HG03135 (cell line): Measurements from ENCODE around the gene ARHGAP44.

Experiments
- ATAC-seq: cut with Tn5 transposase; IDR thresholded peaks from one replicate; pipeline ENCODE4 v1.9.1; 2021; ENCODE audit warnings: mild to moderate bottlenecking, moderate library complexity; ENCODE audit not compliant: unreplicated experiment

The ARHGAP44 gene

GRCh38 chr17:12896180-12896785, 107.0 kb downstream of the ARHGAP44 start:
- ATAC-seq = no peak

DNA sequence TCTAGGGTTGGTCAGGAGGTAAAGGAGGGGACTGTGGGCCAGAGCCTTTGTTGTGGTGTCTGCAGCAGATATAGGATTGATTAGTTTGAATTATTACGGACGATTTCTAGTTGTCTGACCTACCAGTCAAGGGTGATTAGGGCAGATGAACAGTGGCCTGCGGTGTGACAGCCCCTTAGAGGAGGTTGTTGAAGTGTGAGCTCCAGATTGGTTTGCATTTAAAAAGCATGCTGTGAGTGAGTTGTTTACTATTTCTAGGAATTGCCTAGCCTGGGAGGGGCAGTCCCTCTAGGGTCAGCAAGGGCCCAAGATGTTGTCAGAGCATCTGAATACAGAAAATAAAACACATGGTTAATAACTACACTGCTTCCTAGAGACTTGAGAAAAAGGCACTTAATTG, 108.8 kb downstream of the ARHGAP44 start:
- no peak for ATAC-seq

- ATAC-seq = no peak
These were observed 110.3 kb downstream of the ARHGAP44 start for GRCh38 chr17:12899604-12900003.

DNA sequence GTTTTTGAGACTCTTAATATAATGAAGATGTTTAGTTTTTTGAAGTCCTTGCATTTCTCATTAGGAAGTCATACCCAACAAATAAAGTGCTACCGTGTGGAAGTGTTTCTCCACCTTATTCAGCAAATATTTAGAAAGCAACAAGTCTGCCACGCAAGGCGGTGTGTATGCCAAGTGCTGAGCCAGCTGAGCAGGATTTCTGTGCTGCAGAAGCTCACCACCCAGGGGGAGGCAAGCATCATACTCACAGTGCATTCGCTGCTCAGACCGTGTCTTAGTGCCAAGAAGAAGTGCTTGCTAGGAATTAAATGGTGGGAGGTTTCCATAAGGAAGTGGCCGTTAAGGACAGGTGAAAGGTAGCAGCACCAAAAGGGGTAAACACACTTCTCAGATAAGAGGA, 111.2 kb downstream of the ARHGAP44 start:
- ATAC-seq = no peak

DNA sequence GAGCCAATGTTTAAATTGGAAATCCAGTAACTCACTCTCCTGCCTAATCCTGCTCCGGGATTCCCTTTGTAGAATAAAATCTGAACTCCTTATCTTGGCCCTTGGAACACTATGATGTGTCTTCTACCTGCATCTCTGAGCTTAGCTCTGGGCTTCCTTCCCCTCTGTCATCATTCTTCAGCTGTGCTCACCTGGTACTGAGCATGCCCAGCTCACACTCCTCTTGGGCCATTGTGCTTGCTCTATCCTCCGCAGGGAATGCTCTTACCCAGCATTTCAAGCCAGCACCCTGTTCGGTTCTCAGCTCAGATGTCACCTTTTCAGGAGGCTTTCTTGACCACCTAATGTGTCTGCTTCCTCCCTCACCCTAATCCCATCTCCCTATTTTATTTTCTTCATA, 112.7 kb downstream of the ARHGAP44 start:
- no peak for ATAC-seq

DNA sequence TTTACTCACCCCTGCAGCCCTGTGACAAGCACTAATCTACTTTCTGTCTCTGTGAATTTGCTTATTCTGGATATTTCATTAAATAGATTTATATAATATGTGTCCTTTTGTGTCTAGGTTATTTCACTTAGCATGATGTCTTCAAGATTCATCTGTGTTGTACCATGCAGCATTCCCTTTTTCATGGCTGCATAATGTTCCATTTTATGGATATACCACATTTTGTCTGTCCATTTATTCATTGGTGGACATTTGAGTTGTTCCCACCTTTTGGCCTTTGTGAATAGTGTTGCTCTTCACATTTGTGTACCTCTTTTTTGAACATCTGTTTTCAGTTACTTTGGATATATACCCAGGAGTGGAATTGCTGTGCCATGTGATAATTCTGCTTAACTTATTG, 118.2 kb downstream of the ARHGAP44 start:
- ATAC-seq = no peak

GRCh38 chr17:12909046-12909445, 119.7 kb downstream of the ARHGAP44 start:
- no peak for ATAC-seq

DNA sequence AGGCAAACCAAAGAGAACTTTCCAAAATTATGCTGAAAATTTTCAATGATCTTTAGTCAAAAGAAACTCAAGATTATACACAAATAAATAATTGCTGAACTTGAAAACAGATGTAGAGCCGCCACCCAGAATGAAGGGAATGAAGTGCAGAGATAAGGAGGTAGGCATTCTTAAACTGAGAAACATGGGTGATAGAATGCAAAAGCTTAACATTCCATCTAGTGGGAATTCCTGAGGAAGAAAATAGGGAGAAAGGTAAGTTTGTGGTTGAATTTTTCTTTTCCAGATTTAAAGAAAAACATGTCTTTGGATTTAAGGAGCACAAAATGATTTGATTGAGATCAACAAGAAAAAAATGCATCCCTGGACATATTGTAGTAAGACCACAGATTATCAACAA, 120.2 kb downstream of the ARHGAP44 start:
- no peak for ATAC-seq

GRCh38 chr17:12911239-12911638, 121.9 kb downstream of the ARHGAP44 start:
- no peak for ATAC-seq

DNA sequence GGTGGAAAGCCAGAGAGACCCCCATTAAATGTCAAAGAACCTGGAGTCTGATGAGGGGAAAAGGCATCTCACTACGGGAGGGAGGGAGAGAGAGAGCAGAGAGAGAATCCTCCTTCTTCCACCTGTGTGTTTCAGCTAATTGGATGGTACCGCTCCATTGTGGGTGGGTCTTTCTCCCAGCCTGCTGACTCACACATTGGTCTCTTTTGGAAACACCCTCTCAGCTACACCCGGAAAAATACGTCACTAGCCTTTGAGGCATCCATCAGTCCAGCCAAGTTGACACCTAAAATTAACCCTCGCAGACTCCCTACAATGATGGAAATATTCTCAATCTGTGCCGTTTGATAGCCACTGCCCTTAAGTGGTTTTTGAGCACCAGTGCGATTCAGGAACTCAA, 128.1 kb downstream of the ARHGAP44 start:
- no peak for ATAC-seq

DNA sequence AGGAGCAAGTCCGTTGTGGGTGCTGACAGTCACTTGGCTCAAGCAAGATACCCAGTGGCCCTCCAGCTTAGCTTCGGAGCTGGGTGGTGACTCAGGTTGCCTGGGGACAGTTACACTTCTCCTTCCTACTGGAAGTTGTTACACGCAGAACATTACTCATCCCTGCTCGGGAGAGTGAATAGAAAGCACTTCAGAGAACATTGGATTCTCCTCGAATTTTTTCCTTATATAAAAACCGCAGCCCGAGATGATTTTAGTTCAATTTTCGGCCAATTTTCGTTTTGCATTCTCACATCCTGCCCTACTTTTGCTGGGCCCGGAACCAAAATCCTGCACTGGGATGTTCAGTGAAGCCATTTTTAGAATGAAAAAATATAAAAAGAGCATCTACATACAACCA, 128.8 kb downstream of the ARHGAP44 start:
- no peak for ATAC-seq

DNA sequence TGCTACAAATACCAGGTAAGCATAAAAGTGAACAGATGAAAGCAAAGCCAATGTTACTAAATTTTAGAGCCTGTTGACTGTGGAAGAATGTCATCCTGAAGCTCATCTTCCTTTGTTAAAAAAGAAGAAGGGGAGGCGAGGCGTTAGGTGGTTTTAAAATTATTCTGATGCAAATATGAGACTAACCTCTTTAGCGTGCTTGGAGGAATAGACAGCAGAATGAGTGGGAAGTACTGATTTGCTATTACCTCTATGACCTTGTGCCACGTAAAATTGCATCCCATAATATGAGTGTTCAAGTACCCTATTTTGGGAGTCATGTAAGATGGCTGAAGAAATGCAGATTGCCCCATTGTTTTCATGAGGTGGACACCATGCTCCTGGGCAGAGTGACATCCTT, 132.8 kb downstream of the ARHGAP44 start:
- ATAC-seq = no peak

DNA sequence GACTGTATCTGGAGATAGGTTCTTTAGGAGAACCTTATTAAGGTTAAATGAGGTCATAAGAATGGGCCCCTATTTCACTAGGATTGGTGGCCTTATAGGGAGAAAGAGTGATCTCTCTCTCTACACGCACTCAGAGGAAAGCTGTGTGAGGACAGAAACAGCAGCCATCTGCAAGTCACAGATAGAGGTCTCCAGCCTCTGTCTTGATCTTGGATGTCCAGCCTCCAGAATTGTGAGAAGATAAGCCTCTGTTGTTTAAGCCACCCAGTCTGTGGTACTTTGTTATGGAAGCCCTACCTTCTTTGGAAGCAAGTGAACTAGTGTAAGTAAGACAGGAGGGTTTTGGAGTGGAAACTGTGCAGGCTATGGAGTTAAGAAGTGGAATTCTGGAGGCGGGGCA, 135.3 kb downstream of the ARHGAP44 start:
- ATAC-seq = no peak

GRCh38 chr17:12927001-12927400, 137.7 kb downstream of the ARHGAP44 start:
- no peak for ATAC-seq

DNA sequence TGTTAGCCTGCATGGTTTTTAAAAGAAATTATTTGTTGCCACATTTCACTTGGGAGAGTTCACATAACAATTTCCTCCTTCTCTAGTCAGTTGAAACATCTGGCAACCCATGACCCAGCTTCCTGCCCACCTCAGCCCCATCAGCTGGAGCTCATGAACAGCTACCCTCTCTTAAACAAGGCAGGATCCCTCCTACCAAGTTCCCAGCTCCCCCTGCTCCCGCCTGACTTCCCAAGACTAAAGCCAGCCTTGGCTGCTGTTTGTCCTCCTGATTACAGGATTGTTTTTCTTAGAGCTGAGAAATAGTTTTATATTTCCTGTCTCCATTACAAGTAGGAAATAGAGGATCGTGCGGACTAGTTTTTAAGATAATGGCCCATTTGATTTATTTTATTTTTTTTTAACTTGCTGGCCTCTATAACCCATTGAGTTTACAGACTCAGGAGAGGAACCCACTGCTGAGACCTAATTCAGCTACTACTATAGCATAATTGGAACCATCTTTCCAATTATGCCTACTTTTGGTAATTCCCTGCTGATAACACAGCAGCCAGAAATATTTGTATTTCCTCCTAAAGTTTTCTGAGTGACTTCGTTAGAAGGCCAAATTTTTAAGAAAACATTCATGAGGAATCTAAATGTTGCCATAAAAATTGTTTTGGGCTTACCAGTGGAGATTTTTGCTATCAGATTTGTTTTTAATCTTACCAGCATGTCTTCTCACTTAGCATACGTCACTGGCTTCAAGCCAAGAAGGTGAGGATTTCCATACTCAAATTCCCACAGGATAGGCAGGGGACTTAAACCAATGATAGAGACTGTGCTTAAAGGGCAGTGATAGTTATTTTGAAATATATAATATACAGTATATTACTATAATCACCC, 138.5 kb downstream of the ARHGAP44 start:
- no peak for ATAC-seq

DNA sequence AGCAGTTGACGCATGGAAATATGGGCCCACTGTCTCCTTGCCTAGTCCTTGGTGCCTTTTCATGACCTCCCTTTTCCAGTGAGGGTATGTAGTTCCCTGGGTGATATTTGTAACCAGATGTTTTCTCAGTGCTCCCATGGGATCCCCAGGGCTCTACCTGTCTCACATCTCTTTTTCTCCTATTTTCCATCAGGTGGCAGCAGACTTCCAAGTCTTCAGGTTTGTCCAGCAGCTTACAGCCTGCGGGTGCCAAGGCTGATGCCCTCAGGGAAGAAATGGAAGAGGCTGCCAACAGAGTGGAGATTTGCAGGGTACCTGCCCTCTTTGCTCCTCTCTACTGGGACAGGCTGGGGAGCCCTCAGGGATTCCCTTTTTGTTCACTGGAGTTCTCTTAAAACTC, 139.4 kb downstream of the ARHGAP44 start:
- no peak for ATAC-seq

- ATAC-seq = no peak
These were observed 147.2 kb downstream of the ARHGAP44 start for GRCh38 chr17:12936501-12936900.

GRCh38 chr17:12940699-12941098, 151.4 kb downstream of the ARHGAP44 start:
- no peak for ATAC-seq

- ATAC-seq = no peak
These were observed 157.7 kb downstream of the ARHGAP44 start for GRCh38 chr17:12947047-12947446.

DNA sequence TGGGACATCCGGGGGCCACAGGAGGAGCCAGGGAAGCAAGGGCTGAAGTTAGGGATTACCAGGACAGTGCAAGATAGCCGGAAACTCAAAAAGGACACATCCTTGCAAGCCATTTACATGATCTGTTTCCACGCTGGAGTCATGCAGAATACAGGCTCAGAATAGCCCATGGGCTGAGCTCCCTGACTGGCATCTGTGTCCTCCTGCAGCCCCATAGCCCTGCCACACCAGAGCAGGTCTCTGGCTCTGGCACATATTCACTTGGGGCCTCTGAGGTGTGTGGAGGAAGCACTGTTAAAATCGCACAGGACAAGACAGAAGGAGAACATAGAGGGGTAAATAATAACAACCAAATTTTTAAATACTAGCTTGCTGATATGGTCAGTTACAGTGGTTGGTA, 162.7 kb downstream of the ARHGAP44 start:
- no peak for ATAC-seq

DNA sequence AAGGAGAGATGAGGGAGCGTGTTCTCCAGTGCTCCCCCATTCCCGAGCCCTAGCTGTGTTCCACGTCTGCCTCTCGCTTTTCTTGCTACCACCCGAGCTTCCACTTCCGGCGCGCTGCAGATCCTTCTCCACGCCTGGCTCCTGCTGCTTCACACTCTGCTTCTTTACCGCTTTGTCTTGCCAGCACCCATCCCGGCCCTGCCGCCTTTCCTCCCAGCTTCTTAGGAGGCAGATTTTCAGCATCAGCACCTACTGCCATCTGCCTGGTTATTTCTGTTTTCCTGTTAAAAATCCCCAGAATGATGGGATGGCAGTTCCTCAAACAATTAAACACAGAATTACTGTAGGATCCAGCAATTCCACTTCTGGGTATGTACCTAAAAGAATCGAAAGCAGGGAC, 163.9 kb downstream of the ARHGAP44 start:
- ATAC-seq = no peak

GRCh38 chr17:12955521-12955920, 166.2 kb downstream of the ARHGAP44 start:
- no peak for ATAC-seq

DNA sequence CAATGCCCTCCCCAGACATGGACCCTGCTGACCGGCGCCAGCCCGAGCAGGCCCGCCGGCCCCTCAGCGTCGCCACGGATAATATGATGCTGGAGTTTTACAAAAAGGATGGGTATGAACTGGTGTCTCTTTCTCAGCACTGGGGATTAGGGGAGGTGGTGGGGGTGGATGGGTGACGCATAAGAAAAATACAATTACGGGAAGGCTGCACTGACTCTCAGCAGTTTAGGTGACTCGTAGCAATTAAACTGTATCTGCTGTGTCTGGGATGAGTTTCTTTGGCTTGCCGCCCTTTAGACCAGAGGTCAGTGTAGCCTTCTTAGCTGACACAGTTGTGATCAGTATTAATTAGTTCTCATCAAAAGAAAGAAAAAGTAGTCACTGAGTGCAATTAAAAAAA, 169.5 kb downstream of the ARHGAP44 start:
- ATAC-seq = no peak
